ENCODE results near the gene CFAP74. TPM values are rescaled to one million over a fixed set of nuclear protein-coding genes. Genes with fewer than 3 reads are reported as not detected.

Gene CFAP74
- polyA plus RNA-seq, 2 of the 4 experiments (the other 2 are of a cell fraction), result 0.03 to 0.04 TPM

- whole genome bisulfite sequencing (ENCODE audit: missing lambda C conversion rate), result 42% methylated on average over 11 of the region's 11 CpGs
- DNase-seq (ENCODE audit: low read depth in 1 of 2, low spot score in 1 of 2) (no peak), ATAC-seq (no peak), FAIRE-seq (no peak)
- POLR2A ChIA-PET, result no interaction called here
- Histone ChIP-seq H3K4me1 (no peaks in the 10 kb centered on the region), H3K4me3 (no peak overlapping the region), H3K9me3 (no peaks in the 10 kb centered on the region), H3K27ac (no peak overlapping the region), H3K4me2 (no peak overlapping the region)
- CTCF ChIA-PET, result interaction anchor here (1.1 to 2.0 kb wide), 3 partner anchors 12 to 69 kb away, joined by 3 to 6 read pairs (median 3); no protein-coding TSS in a partner anchor
- TF ChIP-seq HOXA7 (CRISPR knock-in tag; IDR thresholded peaks at IDR 0.05), result no peak
- TF ChIP-seq EHF (CRISPR knock-in tag; IDR thresholded peaks at IDR 0.05), result no peak
- TF ChIP-seq MYC (IDR thresholded peaks at IDR 0.05; ENCODE audit: borderline replicate concordance, low read length), result no peak
- no peak for TF ChIP-seq HMGXB4 (CRISPR knock-in tag; IDR thresholded peaks at IDR 0.05; ENCODE audit: borderline replicate concordance)
- TF ChIP-seq CTCF (IDR thresholded peaks at IDR 0.05), result no peak
- TF ChIP-seq FOSL2 (IDR thresholded peaks at IDR 0.05), result no peak
- no peak for TF ChIP-seq FOSL2 (CRISPR knock-in tag; IDR thresholded peaks at IDR 0.05)
- TF ChIP-seq BHLHE40 (IDR thresholded peaks at IDR 0.05; ENCODE audit: low read depth, low read length), result no peak
- TF ChIP-seq CBX2 (IDR thresholded peaks at IDR 0.05; ENCODE audit: borderline replicate concordance, low read depth), result no peak
- TF ChIP-seq KDM5A (IDR thresholded peaks at IDR 0.05), result no peak
- no peak for TF ChIP-seq RAD21 (conservative IDR thresholded peaks at IDR 0.05 in 1 of 2, IDR thresholded peaks at IDR 0.05 in 1 of 2)
- TF ChIP-seq HOXB5 (CRISPR knock-in tag; IDR thresholded peaks at IDR 0.05), result no peak
- TF ChIP-seq RCOR1 (IDR thresholded peaks at IDR 0.05; ENCODE audit: low read depth, low read length), result no peak
- no peak for TF ChIP-seq TFCP2L1 (CRISPR knock-in tag; IDR thresholded peaks at IDR 0.05)
- no peak for TF ChIP-seq NR3C1 (IDR thresholded peaks at IDR 0.05)
- no peak for TF ChIP-seq RARB (CRISPR knock-in tag; IDR thresholded peaks at IDR 0.05)
- TF ChIP-seq PBX3 (IDR thresholded peaks at IDR 0.05), result no peak
- TF ChIP-seq ELK1 (IDR thresholded peaks at IDR 0.05; ENCODE audit: low read depth, low read length), result no peak
Observed at GRCh38 chr1:1978108-1978507, 25.5 kb downstream of the CFAP74 start.

- ATAC-seq (no peak), FAIRE-seq (no peak), DNase-seq (ENCODE audit: low read depth in 1 of 2, low spot score in 1 of 2) (no peak)
- WGBS (ENCODE audit: missing lambda C conversion rate), result 74% methylated on average over 11 of the region's 19 CpGs
- H3K9me3 ChIP-seq, result no peaks in the 10 kb centered on the region
- H3K27ac ChIP-seq, result no peak overlapping the region
- no peak overlapping the region for H3K4me3 ChIP-seq
- ChIA-PET POLR2A (no interaction called here), CTCF (interaction anchor here (2.0 kb wide), 1 partner anchor 15 kb away, joined by 6 read pairs; no protein-coding TSS in a partner anchor)
- H3K4me1 ChIP-seq, result no peaks in the 10 kb centered on the region
- H3K4me2 ChIP-seq, result no peak overlapping the region
- TF ChIP-seq MAX (IDR thresholded peaks at IDR 0.05) (no peak), MYC (IDR thresholded peaks at IDR 0.05; ENCODE audit: borderline replicate concordance, low read length) (no peak), CBX8 (IDR thresholded peaks at IDR 0.05) (no peak), JUNB (IDR thresholded peaks at IDR 0.05) (no peak), NPAS2 (CRISPR knock-in tag; IDR thresholded peaks at IDR 0.05; ENCODE audit: borderline replicate concordance) (no peak), HMGXB4 (CRISPR knock-in tag; IDR thresholded peaks at IDR 0.05; ENCODE audit: borderline replicate concordance) (no peak), GATA3 (IDR thresholded peaks at IDR 0.05; ENCODE audit: borderline replicate concordance) (no peak), CHD2 (IDR thresholded peaks at IDR 0.05; ENCODE audit: low read length, partially characterized antibody) (no peak), PHF8 (IDR thresholded peaks at IDR 0.05; ENCODE audit: borderline replicate concordance, low read depth) (no peak), FOSL2 (IDR thresholded peaks at IDR 0.05) (no peak), FOSL2 (CRISPR knock-in tag; IDR thresholded peaks at IDR 0.05) (no peak), REST (IDR thresholded peaks at IDR 0.05) (no peak), ZNF302 (CRISPR knock-in tag; IDR thresholded peaks at IDR 0.05) (no peak)
Observed at GRCh38 chr1:1976031-1976430, 27.6 kb downstream of the CFAP74 start.
